Breast epithelium (tissue), 4 donors: ENCODE results near the gene AK5. TPM values are rescaled to one million over a fixed set of nuclear protein-coding genes. Genes with fewer than 3 reads are reported as not detected.

ENCODE experiments used
- DNase-seq, 2 donors: peaks; one replicate each; pipeline ENCODE4 v3.0.0-alpha.2; 2019; ENCODE audit warnings: low spot score in 2 of 2
- H3K27ac ChIP-seq, 2 donors: fragments of 200-600 bp; sonication (generic) in 1 of 2; one replicate each; pipeline ENCODE4 v1.5.1; 2016 to 2019; ENCODE audit warnings: mild to moderate bottlenecking in 1 of 2
- H3K27me3 ChIP-seq, 2 donors: fragments of 200-600 bp; sonication (generic) in 1 of 2; one replicate each; pipeline versions ENCODE4 v1.5.1 to v1.6.0; 2017 to 2019; ENCODE audit warnings: control low read depth in 1 of 2, mild to moderate bottlenecking in 1 of 2
- H3K36me3 ChIP-seq: fragments of 200-600 bp; one replicate; pipeline ENCODE4 v1.5.1; 2019
- H3K4me1 ChIP-seq, 2 donors: fragments of 200-600 bp; sonication (generic); one replicate each; pipeline ENCODE4 v1.5.1; 2016 to 2019; ENCODE audit warnings: control low read depth in 1 of 2
- H3K4me3 ChIP-seq, 3 donors: fragments of 200-600 bp; sonication (generic); 1 replicate in 2 of 3; 2 replicates in 1 of 3; pipeline ENCODE4 v1.5.1; 2016 to 2019; ENCODE audit warnings: mild to moderate bottlenecking in 3 of 3, moderate library complexity in 2 of 3
- H3K9me3 ChIP-seq, 2 donors: fragments of 200-600 bp; sonication (generic) in 1 of 2; one replicate each; pipeline ENCODE4 v1.5.1; 2016 to 2019; ENCODE audit warnings: control low read depth in 1 of 2
- CTCF ChIP-seq, 3 donors: fragments of 450-650 bp; IDR thresholded peaks; one replicate each; pipeline ENCODE4 v1.5.1; 2016 to 2017; ENCODE audit warnings: antibody characterized with exemption in 3 of 3, mild to moderate bottlenecking in 3 of 3, moderate library complexity in 3 of 3
- POLR2A ChIP-seq: fragments of 450-650 bp; IDR thresholded peaks from one replicate; pipeline ENCODE4 v1.6.1; 2016; ENCODE audit warnings: antibody characterized with exemption, mild to moderate bottlenecking, moderate library complexity
- POLR2AphosphoS5 ChIP-seq, 3 donors: sonication (generic); formaldehyde crosslinking; IDR thresholded peaks; one replicate each; pipeline ENCODE4 v1.6.1; 2017; ENCODE audit warnings: antibody characterized with exemption in 3 of 3
- intact Hi-C: fragments of 100-400 bp; cut with DNase I; formaldehyde crosslinking; loops from one replicate; pipeline ENCODE4 v1.15.1; 2023; ENCODE audit warnings: low total_unique reads
- total RNA-seq, 3 donors: library from RNA; depleted of rRNA; stranded (reverse); fragments of >200 nt; gene quantifications; one replicate each; pipeline ENCODE4 v1.1.0, GENCODE V29; 2016

Gene AK5
- total RNA-seq: 100 to 1,000 TPM in 1 of 3 donors, 10 to 100 TPM in 1, under 1 TPM in 1; under 0.01 to 111 (median 30.8) TPM

- peak within 1 kb of the TSS; percentile 48 to 88 (median 72) for H3K4me3 ChIP-seq
- no peaks in the 10 kb centered on the region for H3K27me3 ChIP-seq
- intact Hi-C loops: no loop called here
- TF ChIP-seq POLR2A (no peak), CTCF (IDR thresholded peaks at IDR 0.05) (no peak), POLR2AphosphoS5 (IDR thresholded peaks at IDR 0.05) (no peak)
- H3K4me1 ChIP-seq: no peaks in the 10 kb centered on the region
- no peak for DNase-seq
- no peaks in the 10 kb centered on the region for H3K36me3 ChIP-seq
- H3K9me3 ChIP-seq: no peaks in the 10 kb centered on the region
- peak within 1 kb of the TSS; percentile 22 to 56 for H3K27ac ChIP-seq
Observed at GRCh38 chr1:77281491-77282186, at the start of gene AK5. Gene AK5, plus strand, starts transcription at chr1:77282019. Its CDS starts 295 bp downstream, at chr1:77282314.

GRCh38 chr1:77232829-77233228, 49.0 kb upstream of the AK5 start:
- intact Hi-C loops: no loop called here
- no peak for DNase-seq
- no peaks in the 10 kb centered on the region for H3K27me3 ChIP-seq
- H3K9me3 ChIP-seq: peaks cover 0 to 12% of the 10 kb centered on the region in 2 donors
- no peaks in the 10 kb centered on the region for H3K4me1 ChIP-seq
- no peaks in the 10 kb centered on the region for H3K36me3 ChIP-seq
- TF ChIP-seq POLR2A (no peak), POLR2AphosphoS5 (IDR thresholded peaks at IDR 0.05) (no peak), CTCF (IDR thresholded peaks at IDR 0.05) (no peak)
- no peak overlapping the region for H3K4me3 ChIP-seq
- no peak overlapping the region for H3K27ac ChIP-seq

- intact Hi-C loops: no loop called here
- Histone ChIP-seq H3K9me3 (peaks cover 0 to 12% of the 10 kb centered on the region in 2 donors), H3K4me3 (no peak overlapping the region), H3K36me3 (no peaks in the 10 kb centered on the region), H3K4me1 (no peaks in the 10 kb centered on the region), H3K27ac (no peak overlapping the region), H3K27me3 (no peaks in the 10 kb centered on the region)
- TF ChIP-seq POLR2A: no peak
- no peak for DNase-seq
Observed at GRCh38 chr1:77234096-77234495, 47.7 kb upstream of the AK5 start.

GRCh38 chr1:77234943-77235342, 46.9 kb upstream of the AK5 start:
- intact Hi-C loops: no loop called here
- no peak overlapping the region for H3K4me3 ChIP-seq
- no peaks in the 10 kb centered on the region for H3K27me3 ChIP-seq
- H3K4me1 ChIP-seq: no peaks in the 10 kb centered on the region
- TF ChIP-seq POLR2AphosphoS5 (IDR thresholded peaks at IDR 0.05): no peak
- TF ChIP-seq CTCF (IDR thresholded peaks at IDR 0.05): no peak
- TF ChIP-seq POLR2A: no peak
- no peak for DNase-seq
- no peak overlapping the region for H3K27ac ChIP-seq
- peaks cover 0 to 12% of the 10 kb centered on the region in 2 donors for H3K9me3 ChIP-seq
- H3K36me3 ChIP-seq: no peaks in the 10 kb centered on the region

GRCh38 chr1:77238462-77238861, 43.4 kb upstream of the AK5 start:
- peaks cover 0 to 1% of the 10 kb centered on the region in 2 donors for H3K9me3 ChIP-seq
- TF ChIP-seq POLR2A: no peak
- TF ChIP-seq POLR2AphosphoS5 (IDR thresholded peaks at IDR 0.05): no peak
- no peak for TF ChIP-seq CTCF (IDR thresholded peaks at IDR 0.05)
- H3K4me1 ChIP-seq: no peaks in the 10 kb centered on the region
- no peaks in the 10 kb centered on the region for H3K36me3 ChIP-seq
- H3K27me3 ChIP-seq: no peaks in the 10 kb centered on the region
- intact Hi-C loops: no loop called here
- DNase-seq: no peak
- H3K27ac ChIP-seq: no peak overlapping the region
- no peak overlapping the region for H3K4me3 ChIP-seq
